Psoas muscle (tissue), 8 donors: ENCODE results near the gene MUC4. TPM values are rescaled to one million over a fixed set of nuclear protein-coding genes. Genes with fewer than 3 reads are reported as not detected.
"Not testable (repeated sequence)": the region's sequence is repeated elsewhere in the genome, so short reads cannot be mapped to it uniquely, and the experiment has no call there.

Experiments used
- ATAC-seq, 4 donors: fragments of 200-7000 bp; cut with Tn5 transposase; one replicate each; pipeline ENCODE4 v1.9.1; 2020; ENCODE audit warnings: moderate library complexity in 3 of 4, mild to moderate bottlenecking in 2 of 4
- DNase-seq, 2 donors: peaks; one replicate each; pipeline ENCODE4 v3.0.0-alpha.2; 2020
- H3K27ac ChIP-seq: fragments of 200-600 bp; one replicate; pipeline ENCODE4 v1.8.0; 2022
- H3K27me3 ChIP-seq, 3 donors: fragments of 200-600 bp in 1 of 3; one replicate each; pipeline versions ENCODE4 v1.6.1 to v1.8.0; 2013 to 2022; ENCODE audit warnings: low read length in 2 of 3, mild to moderate bottlenecking in 2 of 3, moderate library complexity in 1 of 3; ENCODE audit not compliant: insufficient read depth in 3 of 3
- H3K36me3 ChIP-seq, 2 donors: fragments of 200-600 bp in 1 of 2; one replicate each; pipeline versions ENCODE4 v1.6.1 to v1.8.0; 2013 to 2022; ENCODE audit warnings: low read depth in 1 of 2, mild to moderate bottlenecking in 1 of 2, moderate library complexity in 1 of 2; ENCODE audit not compliant: insufficient read depth in 1 of 2
- H3K4me1 ChIP-seq: fragments of 200-600 bp; one replicate; pipeline ENCODE4 v1.8.0; 2022
- H3K4me3 ChIP-seq: fragments of 200-600 bp; one replicate; pipeline ENCODE4 v1.8.0; 2022; ENCODE audit warnings: mild to moderate bottlenecking
- H3K9me3 ChIP-seq: fragments of 200-600 bp; one replicate; pipeline ENCODE4 v1.8.0; 2022
- WGBS, 3 donors: extraction: QIAGEN DNeasy Blood & Tissue Kit; methylation state at CpG; one replicate each; pipeline versions ENCODE4 v1.1.6 to v1.1.7; 2013; 5-methylcytosine and 5-hydroxymethylcytosine counted together
- intact Hi-C, 2 donors: fragments of 100-400 bp; cut with DNase I; formaldehyde crosslinking; loops; one replicate each; pipeline versions ENCODE4 v1.11.0 to v1.14.2; 2022
- polyA plus RNA-seq, 3 donors: library from polyadenylated mRNA; stranded (reverse); fragments of 200-250 nt; gene quantifications; one replicate each; pipeline ENCODE4 v1.2.3, GENCODE V29; 2013
- total RNA-seq, 4 donors: library from RNA; stranded (reverse); fragmentation: NEBNext Ultra II Directional in 2 of 4; extraction: Animal tissue kit (Norgen Biotek cat#: 25700) in 2 of 4; gene quantifications; one replicate each; pipeline versions ENCODE4 v1.2.1 to v1.2.4, GENCODE V29; 2021 to 2023
- TF ChIP-seq, protein P1 (sequence below): fragments of 200-600 bp; IDR thresholded peaks from one replicate; pipeline ENCODE4 v1.8.0; 2022; ENCODE audit warnings: antibody characterized with exemption
- donor health status: healthy with polysubstance abuse.
- donor health status: DM: no; HTN: no; CAD: no; lungs with moderate emphysema.
- donor health status: Bipolar disorder and iron deficiency.
- donor health status: healthy.
- donor health status: DM: yes; HTN: yes; CAD: no.
- donor health status: DM: no; HTN: no; CAD: no.
- donor health status: DM: no; HTN: no; CAD: no.
- donor health status: DM: yes; HTN: yes; CAD: no.

Gene MUC4
- total and polyA plus RNA-seq, 7 donors, result 0.01 to 0.08 (median 0.02) TPM; not detected in 4

DNA sequence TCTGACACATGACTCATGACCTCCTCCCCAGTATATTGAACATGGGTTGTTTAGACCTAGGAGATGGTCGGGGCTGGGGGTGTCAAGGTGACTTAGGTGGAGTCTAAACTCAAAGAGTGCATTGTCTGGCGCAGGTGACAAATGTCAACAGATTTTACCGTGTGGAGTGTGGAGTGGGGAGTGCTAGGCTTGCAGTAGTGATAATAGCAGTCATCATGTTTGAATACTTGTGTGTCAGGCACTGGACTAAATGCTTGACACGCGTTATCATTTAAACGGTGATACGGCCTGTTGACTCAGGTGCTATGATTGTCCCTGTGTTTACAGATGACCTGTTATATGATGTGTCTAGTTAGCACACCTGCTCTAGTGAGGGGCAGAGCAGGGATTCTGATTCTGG lies 60.2 kb downstream of the MUC4 start:
- intact Hi-C loops, result no loop called here
- Histone ChIP-seq H3K36me3 (no peaks in the 10 kb centered on the region), H3K4me3 (no peak overlapping the region), H3K4me1 (no peaks in the 10 kb centered on the region), H3K9me3 (no peaks in the 10 kb centered on the region), H3K27me3 (peaks cover 0 to 1% (median 0%) of the 10 kb centered on the region in 3 donors), H3K27ac (no peak overlapping the region)
- peak in 1 of 2 donors; percentile 12 for DNase-seq
- no peak for ATAC-seq
- 76 to 84% (median 77%) methylated on average over 7 of the region's 7 CpGs for WGBS, 3 donors
- TF ChIP-seq, protein P1, sequence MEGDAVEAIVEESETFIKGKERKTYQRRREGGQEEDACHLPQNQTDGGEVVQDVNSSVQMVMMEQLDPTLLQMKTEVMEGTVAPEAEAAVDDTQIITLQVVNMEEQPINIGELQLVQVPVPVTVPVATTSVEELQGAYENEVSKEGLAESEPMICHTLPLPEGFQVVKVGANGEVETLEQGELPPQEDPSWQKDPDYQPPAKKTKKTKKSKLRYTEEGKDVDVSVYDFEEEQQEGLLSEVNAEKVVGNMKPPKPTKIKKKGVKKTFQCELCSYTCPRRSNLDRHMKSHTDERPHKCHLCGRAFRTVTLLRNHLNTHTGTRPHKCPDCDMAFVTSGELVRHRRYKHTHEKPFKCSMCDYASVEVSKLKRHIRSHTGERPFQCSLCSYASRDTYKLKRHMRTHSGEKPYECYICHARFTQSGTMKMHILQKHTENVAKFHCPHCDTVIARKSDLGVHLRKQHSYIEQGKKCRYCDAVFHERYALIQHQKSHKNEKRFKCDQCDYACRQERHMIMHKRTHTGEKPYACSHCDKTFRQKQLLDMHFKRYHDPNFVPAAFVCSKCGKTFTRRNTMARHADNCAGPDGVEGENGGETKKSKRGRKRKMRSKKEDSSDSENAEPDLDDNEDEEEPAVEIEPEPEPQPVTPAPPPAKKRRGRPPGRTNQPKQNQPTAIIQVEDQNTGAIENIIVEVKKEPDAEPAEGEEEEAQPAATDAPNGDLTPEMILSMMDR, result no peak

DNA sequence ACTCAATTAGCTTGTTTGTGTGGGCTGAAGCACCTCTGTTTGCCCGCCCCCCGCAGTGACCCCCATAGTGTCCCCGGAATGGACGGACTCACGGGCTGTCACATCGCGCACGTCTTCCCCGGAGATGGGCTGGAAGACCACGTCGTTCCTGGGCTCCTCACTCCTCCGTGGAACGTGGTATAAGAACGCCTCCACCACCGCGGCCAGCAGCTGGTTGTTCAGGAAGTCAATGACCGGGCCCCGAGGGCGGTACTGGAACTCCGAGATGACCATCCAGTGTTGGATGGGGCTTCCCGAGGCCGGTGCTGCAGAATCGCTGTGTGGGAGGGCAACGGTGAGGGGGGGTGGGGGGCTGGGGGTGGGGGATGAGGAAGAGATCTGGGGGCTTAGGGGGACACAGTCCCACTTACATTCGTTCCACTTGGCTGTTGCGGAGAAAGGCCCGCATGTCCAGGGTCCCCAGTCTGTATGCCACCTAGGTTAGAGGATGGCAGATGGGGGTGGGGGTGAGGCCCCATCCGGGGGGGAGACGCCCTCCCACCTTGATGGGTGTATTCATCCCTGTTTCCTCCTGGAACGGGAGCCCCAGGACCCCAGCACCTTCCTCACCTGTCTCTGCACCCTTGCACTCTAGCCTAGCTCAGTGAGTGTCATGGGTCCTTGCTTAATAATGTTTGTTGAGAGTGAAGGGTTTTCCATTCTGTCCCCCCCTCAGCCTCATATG lies 60.8 kb downstream of the MUC4 start:
- intact Hi-C loops, result no loop called here
- DNase-seq (peak in 1 of 2 donors; percentile 38), ATAC-seq (no peak)
- no peak overlapping the region for H3K4me3 ChIP-seq
- no peaks in the 10 kb centered on the region for H3K36me3 ChIP-seq
- no peaks in the 10 kb centered on the region for H3K9me3 ChIP-seq
- 80 to 88% (median 86%) methylated on average over 28 to 30 of the region's 30 CpGs for WGBS, 3 donors
- H3K27ac ChIP-seq, result no peak overlapping the region
- no peaks in the 10 kb centered on the region for H3K27me3 ChIP-seq
- TF ChIP-seq, protein P1, result no peak
- H3K4me1 ChIP-seq, result no peaks in the 10 kb centered on the region

DNA sequence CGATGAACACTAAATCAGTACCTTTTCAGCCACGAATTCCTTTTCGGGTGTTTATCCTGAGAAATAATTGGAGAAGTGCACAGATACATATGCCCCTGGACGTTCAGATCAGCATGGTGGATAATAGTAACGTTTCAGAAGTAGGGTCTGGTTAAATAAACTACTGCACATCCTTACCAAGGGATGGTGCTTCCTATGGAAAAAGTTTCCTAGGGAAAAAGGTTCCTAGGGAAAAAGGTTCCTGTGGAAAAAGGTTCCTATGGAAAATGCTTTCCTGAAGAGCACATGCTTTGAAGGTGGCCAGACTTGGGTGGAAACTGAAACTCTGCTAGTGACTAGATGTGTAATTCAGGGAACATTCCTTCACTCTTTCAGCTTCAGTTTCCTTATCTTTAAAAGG lies 62.6 kb downstream of the MUC4 start:
- H3K27me3 ChIP-seq, ATAC-seq, H3K27ac ChIP-seq, H3K36me3 ChIP-seq, H3K4me3 ChIP-seq, DNase-seq, H3K9me3 ChIP-seq, H3K4me1 ChIP-seq: not testable (repeated sequence)
- intact Hi-C loops, result loop anchor here in 1 of 2 donors (10.0 kb wide), 1 partner anchor 124 kb away; no protein-coding TSS in a partner anchor
- 85 to 90% (median 90%) methylated on average over 5 of the region's 5 CpGs for WGBS, 3 donors

DNA sequence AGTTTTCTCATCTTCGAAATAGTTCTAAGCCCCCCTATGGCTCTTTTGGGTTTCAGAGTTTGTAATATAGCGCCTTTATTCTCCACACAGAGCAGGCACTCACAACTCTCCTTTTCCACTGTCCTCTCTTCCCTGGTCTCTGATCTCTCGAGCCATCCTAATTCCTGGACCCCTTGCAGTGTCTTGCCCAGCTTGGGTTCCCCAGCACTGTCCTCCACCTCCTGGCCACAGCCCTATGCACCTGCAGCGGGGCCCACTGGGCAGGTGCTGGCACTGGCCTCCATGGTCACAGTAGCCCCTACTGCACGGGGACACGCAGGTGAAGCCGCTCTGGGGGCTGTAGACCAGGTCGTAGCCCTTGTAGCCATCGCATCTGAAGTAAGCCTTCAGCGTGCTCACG lies 63.1 kb downstream of the MUC4 start:
- no peak for DNase-seq
- Histone ChIP-seq H3K9me3 (no peaks in the 10 kb centered on the region), H3K27me3 (no peaks in the 10 kb centered on the region), H3K4me1 (no peaks in the 10 kb centered on the region), H3K36me3 (no peaks in the 10 kb centered on the region), H3K27ac (no peak overlapping the region), H3K4me3 (no peak overlapping the region)
- WGBS, 3 donors, result 95 to 97% (median 97%) methylated on average over 11 of the region's 11 CpGs
- intact Hi-C loops, result loop anchor here in 1 of 2 donors (10.0 kb wide), 1 partner anchor 124 kb away; no protein-coding TSS in a partner anchor
- TF ChIP-seq, protein P1, result no peak
- ATAC-seq, result peak in 1 of 4 donors; percentile 16

DNA sequence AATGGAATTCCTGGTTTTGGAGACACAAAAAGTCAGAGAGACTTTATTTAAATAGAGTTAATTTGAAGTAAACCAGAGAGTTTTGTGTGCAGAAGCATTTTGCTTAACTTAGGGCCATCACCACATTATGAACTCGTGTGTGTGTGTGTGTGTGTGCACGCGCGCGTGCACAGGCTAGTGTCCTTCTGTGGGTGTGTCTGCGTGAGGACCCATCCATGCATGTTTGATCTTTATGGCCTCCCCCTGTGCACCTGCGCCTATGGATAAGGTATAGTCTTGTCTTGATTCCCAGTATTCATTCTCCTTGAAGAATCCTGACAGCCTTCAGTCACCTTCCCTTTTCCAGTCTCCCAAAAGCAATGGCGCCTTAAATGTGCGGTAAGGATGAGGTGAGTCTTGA lies 65.0 kb downstream of the MUC4 start:
- peak in 1 of 4 donors; percentile 19 for ATAC-seq
- H3K9me3 ChIP-seq, result no peaks in the 10 kb centered on the region
- H3K4me1 ChIP-seq, result no peaks in the 10 kb centered on the region
- H3K36me3 ChIP-seq, result no peaks in the 10 kb centered on the region
- H3K27ac ChIP-seq, result no peak overlapping the region
- WGBS, 3 donors, result 86 to 92% (median 91%) methylated on average over 9 of the region's 9 CpGs
- H3K27me3 ChIP-seq, result no peaks in the 10 kb centered on the region
- TF ChIP-seq, protein P1, result no peak
- no peak for DNase-seq
- intact Hi-C loops, result loop anchor here in 1 of 2 donors (10.0 kb wide), 1 partner anchor 122 kb away; no protein-coding TSS in a partner anchor
- H3K4me3 ChIP-seq, result no peak overlapping the region
